Ovary (tissue), 9 donors: Measurements from ENCODE around the gene TMEM236. TPM values are rescaled to one million over a fixed set of nuclear protein-coding genes. Genes with fewer than 3 reads are reported as not detected.

Experiments used
- DNase-seq, 5 donors: peaks; one replicate each; pipeline ENCODE4 v3.0.0-alpha.2; 2019 to 2020
- H3K27ac ChIP-seq, 2 donors: fragments of 200-600 bp; one replicate each; pipeline versions ENCODE4 v1.5.1 to v1.8.0; 2019 to 2022
- H3K27me3 ChIP-seq: fragments of 200-600 bp; one replicate; pipeline ENCODE4 v1.8.0; 2022
- H3K36me3 ChIP-seq: fragments of 200-600 bp; sonication (generic); one replicate; pipeline ENCODE4 v1.5.1; 2019
- H3K4me1 ChIP-seq: one replicate; pipeline ENCODE4 v1.8.1; 2013; ENCODE audit warnings: mild to moderate bottlenecking, moderate library complexity; ENCODE audit not compliant: insufficient read depth
- H3K4me3 ChIP-seq: fragments of 200-600 bp; sonication (generic); one replicate; pipeline ENCODE4 v1.5.1; 2017
- H3K9me3 ChIP-seq, 2 donors: fragments of 200-600 bp in 1 of 2; sonication (generic) in 1 of 2; one replicate each; pipeline versions ENCODE4 v1.5.1 to v1.8.1; 2013 to 2019; ENCODE audit warnings: mild to moderate bottlenecking in 1 of 2, moderate library complexity in 1 of 2
- CTCF ChIP-seq, 3 donors: fragments of 450-650 bp in 2 of 3; fragments of 200-600 bp in 1 of 3; IDR thresholded peaks; one replicate each; pipeline versions ENCODE4 v1.5.1 to v1.8.0; 2016 to 2022; ENCODE audit warnings: antibody characterized with exemption in 3 of 3, mild to moderate bottlenecking in 1 of 3
- EP300 ChIP-seq: sonication (generic); formaldehyde crosslinking; IDR thresholded peaks from one replicate; pipeline ENCODE4 v1.6.1; 2017; ENCODE audit warnings: antibody characterized with exemption
- POLR2A ChIP-seq: fragments of 450-650 bp; IDR thresholded peaks from one replicate; pipeline ENCODE4 v1.6.1; 2017; ENCODE audit warnings: antibody characterized with exemption, mild to moderate bottlenecking, moderate library complexity
- WGBS, 3 donors: extraction: QIAGEN DNeasy Blood & Tissue Kit in 1 of 3; methylation state at CpG; one replicate each; pipeline versions ENCODE4 v1.1.5 to v1.1.7; 2013 to 2017; 5-methylcytosine and 5-hydroxymethylcytosine counted together
- intact Hi-C, 4 donors: fragments of 100-400 bp; cut with DNase I; formaldehyde crosslinking; loops; one replicate each; pipeline versions ENCODE4 v1.11.0 to v1.15.1; 2022 to 2023
- polyA plus RNA-seq, 2 donors: library from polyadenylated mRNA; stranded (reverse); fragments of 200-250 nt in 1 of 2; fragments of 350-450 nt in 1 of 2; fragmentation: Illumina TruSeq in 1 of 2; extraction: RNeasy Lipid Tissue Mini Kit (QIAGEN cat#74804) in 1 of 2; gene quantifications; one replicate each; pipeline ENCODE4 v1.2.3, GENCODE V29; 2013 to 2014
- total RNA-seq, 7 donors: library from RNA; depleted of rRNA in 2 of 7; stranded (reverse); fragments of >200 nt in 2 of 7; fragmentation: NEBNext Ultra II Directional in 3 of 7; extraction: Animal tissue kit (Norgen Biotek cat#: 25700) in 3 of 7; gene quantifications; one replicate each; pipeline versions ENCODE4 v1.1.0 to v1.2.4, GENCODE V29; 2016 to 2023
- donor health status: DM: no; HTN: no; CAD: no; lungs with moderate emphysema.
- donor health status: DM: no; HTN: no; CAD: no.
- donor health status: Bipolar disorder and iron deficiency.
- donor health status: DM: yes; HTN: yes; CAD: no.
- donor health status: DM: no; HTN: no; CAD: no.
- donor health status: DM: yes; HTN: yes; CAD: no.

TMEM236 gene
- total and polyA plus RNA-seq, 9 donors, result 0.11 to 0.72 (median 0.32) TPM

DNA sequence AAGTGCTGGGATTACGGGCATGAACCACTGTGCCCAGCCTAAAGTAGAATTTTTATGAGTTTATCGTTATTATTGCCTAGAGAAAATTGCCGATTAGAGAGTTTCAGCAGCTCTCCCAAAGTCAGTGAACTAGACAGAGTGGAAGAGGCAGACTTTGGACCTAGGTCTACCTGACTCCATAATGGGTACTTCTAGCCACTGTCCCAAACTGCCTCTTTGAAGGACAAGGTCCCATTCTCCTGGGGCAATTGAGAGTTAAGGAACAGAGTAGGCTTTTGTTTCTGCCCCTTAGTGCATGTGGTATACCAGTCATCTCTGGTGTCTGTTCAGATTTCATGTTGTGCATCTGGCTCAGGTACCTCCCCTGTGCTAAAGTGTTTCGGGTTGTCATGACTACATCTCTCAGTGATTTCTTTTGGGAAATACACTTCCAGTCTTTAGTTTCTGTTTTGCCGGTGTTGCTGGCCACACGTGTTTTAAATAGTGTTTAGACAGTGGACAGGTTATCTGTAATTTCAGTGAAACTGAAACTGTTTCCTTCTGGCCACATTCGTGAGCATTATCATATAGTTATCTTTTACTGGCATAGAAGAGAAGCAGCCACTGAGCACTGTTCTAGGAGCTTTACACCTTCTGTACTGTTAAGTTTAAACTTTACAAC lies 4.7 kb downstream of the TMEM236 start:
- Histone ChIP-seq H3K4me1 (no peaks in the 10 kb centered on the region), H3K9me3 (no peaks in the 10 kb centered on the region), H3K36me3 (no peaks in the 10 kb centered on the region), H3K4me3 (no peak overlapping the region), H3K27ac (no peak overlapping the region), H3K27me3 (no peaks in the 10 kb centered on the region)
- DNase-seq, result no peak
- intact Hi-C loops, result no loop called here
- TF ChIP-seq CTCF (IDR thresholded peaks at IDR 0.05) (no peak), EP300 (no peak)
- WGBS, 3 donors, result 47 to 59% (median 49%) methylated on average over 7 of the region's 7 CpGs

- TF ChIP-seq CTCF (IDR thresholded peaks at IDR 0.05), result no peak
- no peak for TF ChIP-seq EP300
- TF ChIP-seq POLR2A, result no peak
- Histone ChIP-seq H3K36me3 (no peaks in the 10 kb centered on the region), H3K4me1 (no peaks in the 10 kb centered on the region), H3K4me3 (no peak overlapping the region), H3K27ac (no peak overlapping the region), H3K9me3 (no peaks in the 10 kb centered on the region), H3K27me3 (no peaks in the 10 kb centered on the region)
- intact Hi-C loops, result no loop called here
- 73 to 80% (median 75%) methylated on average over 2 of the region's 2 CpGs for WGBS, 3 donors
- DNase-seq, result no peak
Measured at GRCh38 chr10:17758200-17758599, 6.2 kb downstream of the TMEM236 start.

GRCh38 chr10:17758896-17759295 lies 6.9 kb downstream of the TMEM236 start:
- Histone ChIP-seq H3K27me3 (no peaks in the 10 kb centered on the region), H3K36me3 (no peaks in the 10 kb centered on the region), H3K27ac (no peak overlapping the region), H3K4me3 (no peak overlapping the region), H3K9me3 (no peaks in the 10 kb centered on the region), H3K4me1 (no peaks in the 10 kb centered on the region)
- TF ChIP-seq EP300 (no peak), POLR2A (no peak), CTCF (IDR thresholded peaks at IDR 0.05) (no peak)
- no peak for DNase-seq
- intact Hi-C loops, result no loop called here

DNA sequence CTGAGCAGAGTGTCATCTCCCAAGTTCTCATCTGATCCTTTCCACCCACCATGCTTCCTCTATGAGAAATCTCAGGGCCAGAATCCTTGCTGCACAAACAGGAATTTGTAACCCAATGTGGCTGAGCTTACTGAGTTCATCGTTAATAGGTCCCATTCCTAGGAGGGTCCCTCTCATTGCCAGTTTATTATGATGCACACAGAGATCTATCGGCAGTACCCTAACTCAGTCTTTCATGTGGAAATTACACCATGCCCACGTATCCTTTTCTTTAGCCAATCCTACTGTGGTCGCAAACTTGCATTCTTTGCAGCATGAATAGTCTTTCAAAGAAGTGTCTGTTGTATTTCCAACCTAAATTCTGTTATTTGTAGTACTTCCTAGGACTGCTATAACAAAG lies 12.1 kb downstream of the TMEM236 start:
- H3K27me3 ChIP-seq, result no peaks in the 10 kb centered on the region
- intact Hi-C loops, result no loop called here

More for the DNA sequence above, 12.1 kb downstream of the TMEM236 start:
- Histone ChIP-seq H3K9me3 (peaks cover 0 to 2% of the 10 kb centered on the region in 2 donors), H3K36me3 (no peaks in the 10 kb centered on the region), H3K4me1 (no peaks in the 10 kb centered on the region), H3K27ac (no peak overlapping the region), H3K4me3 (no peak overlapping the region)
- TF ChIP-seq POLR2A (no peak), CTCF (IDR thresholded peaks at IDR 0.05) (no peak), EP300 (no peak)
- whole genome bisulfite sequencing, 3 donors, result 55 to 58% (median 56%) methylated on average over 4 of the region's 4 CpGs
- no peak for DNase-seq
